Activated T-cell treated with anti-CD3 and anti-CD28 coated beads, Interleukin-2, amount 50 U/mL, for 48 hours (primary cell): ENCODE data around the gene PDGFRA.
"Not testable (repeated sequence)": the region's sequence is repeated elsewhere in the genome, so short reads cannot be mapped to it uniquely, and the experiment has no call there.

Experiments
- DNase-seq, 2 experiments: peaks; one replicate each; pipeline ENCODE4 v3.0.0-alpha.2; 2020

PDGFRA gene

DNA sequence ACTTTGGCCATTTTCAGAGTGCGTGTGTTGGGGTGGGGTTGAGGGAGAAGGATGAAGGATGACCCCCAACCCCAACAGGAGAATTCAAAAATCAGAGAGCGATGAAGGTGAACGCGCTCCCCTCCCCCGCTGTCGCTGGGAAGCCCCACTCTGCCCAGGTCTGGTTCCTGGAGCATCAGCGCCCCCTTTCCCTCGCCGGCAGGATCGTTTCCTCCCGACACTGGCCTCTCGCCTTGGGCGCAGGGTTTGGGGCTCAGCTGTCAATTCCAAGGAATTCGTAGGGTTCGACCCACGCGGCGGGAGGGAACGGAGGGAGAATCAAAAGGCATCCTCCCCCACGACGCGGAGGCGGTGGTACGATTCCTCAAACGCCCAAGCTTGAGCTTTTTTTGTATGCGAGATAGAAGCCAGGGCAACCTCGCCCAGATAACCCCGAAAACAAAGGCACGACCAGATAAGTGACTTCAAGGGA, 1.0 kb upstream of the PDGFRA start:
- DNase-seq: peak; percentile 77 to 79

DNA sequence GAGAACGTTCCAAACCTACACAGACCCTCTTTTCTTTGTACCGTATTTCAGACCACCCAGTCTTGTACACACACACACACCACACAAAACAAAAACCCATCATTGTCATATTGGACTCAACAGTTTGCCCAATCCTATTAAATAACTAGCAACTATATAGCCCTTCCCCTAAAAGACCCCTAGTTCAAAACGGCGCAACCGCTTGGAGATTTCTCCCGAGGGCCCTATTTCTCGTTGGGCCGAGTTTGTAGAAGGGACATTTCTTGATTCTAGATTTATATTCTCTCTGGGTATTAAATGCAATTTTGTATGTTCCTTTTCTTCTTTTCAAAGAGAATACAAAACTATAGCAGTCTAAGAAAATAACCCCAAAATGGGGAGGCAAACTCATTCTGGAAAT, 547 bp upstream of the PDGFRA start:
- no peak for DNase-seq

DNA sequence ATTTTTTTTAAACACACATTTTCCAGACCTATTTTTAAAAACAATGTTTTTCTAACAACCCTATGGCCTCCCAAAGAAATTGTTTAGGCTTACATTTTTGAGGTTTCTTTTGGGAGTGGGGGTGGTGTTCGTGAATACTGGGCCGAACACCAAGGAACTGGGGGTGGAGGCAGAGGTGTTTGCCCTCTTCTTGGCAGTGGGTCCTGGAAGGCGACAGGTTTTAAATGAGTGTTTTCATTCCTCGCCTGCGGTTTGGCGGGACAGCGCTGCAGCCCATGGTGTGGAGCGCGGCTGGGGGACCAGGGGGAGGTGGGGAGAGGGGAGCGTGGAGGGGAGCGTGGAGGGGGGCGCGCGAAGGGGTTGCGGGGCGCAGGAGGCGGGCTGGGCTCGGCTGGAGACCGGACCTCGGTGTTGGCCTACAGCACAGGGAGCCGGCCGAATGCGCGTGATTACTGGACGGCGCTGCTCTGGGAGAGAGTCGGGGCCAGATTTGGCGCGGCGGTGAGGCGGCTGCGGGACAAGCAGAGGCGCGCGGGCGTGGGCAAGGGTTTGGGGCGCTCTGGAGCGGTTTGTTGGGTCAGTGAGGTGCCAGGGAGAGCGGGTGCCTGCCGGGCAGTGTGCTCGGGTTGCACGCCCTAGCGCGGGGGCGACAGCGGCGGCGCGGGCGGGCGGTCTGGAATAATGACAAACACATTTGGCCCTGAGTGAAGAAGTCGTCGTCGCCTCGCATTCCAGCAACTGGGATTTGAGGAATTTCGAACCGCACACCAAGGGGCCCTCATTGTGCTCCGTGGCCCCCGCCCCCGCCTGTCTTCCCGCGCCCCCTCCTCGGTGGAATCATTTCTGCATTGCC, 764 bp downstream of the PDGFRA start:
- peak in 1 of 2 experiments; percentile 24 for DNase-seq

DNA sequence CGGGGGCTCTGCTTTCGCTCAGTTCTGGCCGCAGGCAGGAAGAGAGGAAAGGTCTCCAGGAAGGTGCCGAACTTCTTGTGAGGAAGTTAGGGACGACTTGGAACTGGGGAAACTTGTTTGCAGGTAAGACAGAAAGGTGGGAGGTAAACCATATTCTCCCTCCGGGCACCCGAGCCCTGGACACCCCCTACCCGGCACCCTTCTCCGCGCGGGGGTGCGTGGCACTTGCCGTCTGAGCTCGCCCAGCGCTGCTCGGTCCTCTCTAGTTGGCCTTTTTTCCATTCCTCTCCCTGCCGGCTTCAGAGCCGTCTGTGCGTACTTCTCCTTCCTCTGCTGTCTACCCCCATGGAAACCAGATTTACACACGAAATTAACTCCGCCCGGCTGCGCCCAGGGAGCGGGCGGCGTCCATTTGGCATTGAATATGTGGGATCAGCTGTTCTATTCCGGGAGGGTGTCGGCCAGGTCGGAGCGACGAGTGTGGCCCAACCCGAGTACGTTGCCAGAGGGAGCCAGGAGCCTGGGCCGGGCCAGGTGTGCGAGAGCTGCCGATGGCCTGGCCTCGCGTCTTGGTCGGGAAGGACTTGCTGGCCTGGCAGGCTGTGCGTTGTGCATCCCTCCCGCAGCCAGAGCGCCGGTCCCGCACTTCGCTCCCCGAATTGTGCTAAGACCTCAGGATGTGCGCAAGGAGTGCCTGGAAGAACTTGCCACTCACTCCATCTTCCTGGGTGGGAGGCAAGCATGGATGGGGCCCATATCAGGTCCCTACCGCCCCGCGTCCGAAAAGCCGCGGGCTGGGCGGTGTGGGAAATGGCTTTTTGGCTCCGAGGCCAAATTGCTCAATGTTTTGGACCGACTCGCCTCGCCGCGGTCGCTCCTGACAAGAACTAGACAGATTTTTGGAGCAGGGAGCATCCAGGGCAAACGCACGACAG, 1.7 kb downstream of the PDGFRA start:
- peak; percentile 39 to 40 for DNase-seq

DNA sequence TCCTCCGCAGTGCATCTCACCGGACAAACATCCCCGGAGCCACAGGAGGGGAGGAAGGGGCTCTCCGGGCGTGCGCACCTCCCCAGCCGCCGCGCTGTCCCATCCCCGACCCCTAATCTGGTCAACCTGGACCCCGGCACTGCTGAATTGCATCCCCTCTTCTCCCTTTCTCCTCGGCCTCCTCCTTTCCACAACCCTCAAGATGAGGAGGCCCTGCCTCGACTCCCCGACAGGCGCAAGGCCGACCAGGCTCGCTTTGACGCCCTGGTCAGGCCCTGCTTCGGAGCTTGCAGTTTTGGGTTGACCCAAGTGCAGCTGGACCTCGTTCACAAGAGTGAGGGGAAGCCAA, 2.3 kb downstream of the PDGFRA start:
- peak in 1 of 2 experiments; percentile 29 for DNase-seq

DNA sequence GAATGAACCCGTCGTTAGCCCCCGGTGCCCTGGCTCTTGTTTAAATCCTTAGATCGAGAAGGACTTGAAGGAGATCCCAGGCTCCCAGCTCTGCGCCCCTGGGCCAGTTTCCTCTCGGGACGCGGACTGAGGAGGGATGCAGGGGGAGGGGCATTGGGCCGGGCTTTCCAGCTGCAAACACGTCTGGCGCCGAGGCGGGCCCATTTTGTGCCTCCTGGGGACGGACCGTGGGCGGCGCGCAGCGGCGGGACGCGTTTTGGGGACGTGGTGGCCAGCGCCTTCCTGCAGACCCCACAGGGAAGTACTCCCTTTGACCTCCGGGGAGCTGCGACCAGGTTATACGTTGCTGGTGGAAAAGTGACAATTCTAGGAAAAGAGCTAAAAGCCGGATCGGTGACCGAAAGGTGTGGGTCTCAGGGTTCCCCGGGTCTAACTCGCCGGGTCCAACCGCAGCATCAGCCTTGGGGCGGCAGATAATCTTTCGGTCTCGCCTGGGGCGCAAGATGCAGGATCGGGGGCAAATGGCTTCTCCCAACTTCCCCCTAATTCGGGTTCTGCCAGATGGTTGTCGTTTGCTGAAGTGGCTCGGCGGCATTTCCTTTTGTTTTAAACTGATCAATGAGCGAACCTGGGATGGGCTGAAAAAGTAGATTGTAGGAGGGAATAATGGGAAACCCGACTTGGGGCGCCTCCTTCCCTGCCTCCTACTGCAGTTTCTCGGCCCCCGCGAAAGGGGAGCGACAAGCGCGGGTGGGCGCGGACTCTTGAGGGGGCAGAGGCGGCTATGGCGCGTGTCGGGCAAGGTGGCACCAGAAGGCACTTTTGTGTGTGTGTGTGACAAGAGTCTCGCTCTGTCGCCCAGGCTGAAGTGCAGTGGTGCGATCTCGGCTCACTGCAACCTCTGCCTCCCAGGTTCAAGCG, 2.9 kb downstream of the PDGFRA start:
- DNase-seq: peak; percentile 34 to 38

DNA sequence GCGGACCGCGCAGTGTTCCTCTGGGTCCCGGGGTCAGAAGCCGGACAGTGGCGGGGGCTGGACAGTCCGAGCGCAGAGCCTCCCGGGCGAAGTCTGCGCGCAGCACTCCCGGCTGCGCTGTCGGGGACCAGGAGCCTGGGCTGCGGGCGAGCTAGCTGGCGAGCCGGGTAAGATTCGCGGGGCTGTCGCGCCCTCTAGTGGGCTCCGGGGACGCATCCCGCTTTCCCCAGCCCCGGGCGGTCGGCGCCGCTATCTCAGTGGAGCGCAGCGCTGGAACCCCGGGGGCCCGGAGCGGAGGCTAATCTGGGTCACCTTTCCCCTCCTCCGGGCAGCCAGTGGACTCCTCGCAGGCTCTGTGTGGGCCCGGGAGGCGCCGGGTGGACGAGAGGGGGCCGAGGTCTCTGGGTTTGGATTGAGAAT, 4.2 kb downstream of the PDGFRA start:
- peak; percentile 84 to 89 for DNase-seq

DNA sequence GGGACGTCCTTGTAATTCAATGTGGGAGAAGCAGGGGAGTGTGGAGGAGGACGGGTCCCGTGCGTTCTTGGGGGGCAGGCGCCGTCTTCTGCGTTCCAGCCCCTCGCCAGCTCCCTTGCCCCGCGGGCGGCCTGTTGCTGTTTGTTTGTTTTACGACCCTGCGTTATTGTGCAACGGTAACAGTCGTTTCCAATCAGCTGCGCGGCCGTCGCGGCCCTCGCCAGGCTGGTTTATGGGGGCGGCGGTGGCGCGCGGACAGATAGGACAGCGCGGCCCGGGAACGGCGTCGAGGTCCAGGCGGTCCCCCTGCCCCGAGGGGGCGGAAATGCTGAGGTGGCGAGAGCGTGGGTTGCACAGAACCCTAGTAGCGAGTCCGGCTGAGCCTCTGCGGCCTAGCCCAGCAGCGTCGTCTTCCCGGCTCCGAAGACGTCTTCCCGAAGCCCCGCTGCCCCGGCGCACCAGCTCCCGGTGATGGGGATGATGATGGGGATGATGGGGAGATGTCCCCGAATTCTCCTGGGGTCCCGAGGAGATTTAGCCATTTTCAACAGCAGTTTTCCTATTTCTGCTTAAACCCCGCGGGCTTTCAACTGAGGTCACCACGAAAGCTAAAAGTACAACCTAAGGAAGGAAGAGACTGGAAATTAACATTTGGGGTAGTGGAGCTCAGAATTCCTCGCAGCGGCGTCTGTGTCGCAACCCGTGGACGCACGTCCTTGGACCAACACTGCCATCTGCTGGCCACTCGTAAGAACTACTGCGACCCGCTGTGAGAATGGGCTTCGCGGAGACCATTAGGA, 4.8 kb downstream of the PDGFRA start:
- peak; percentile 72 to 75 for DNase-seq

DNA sequence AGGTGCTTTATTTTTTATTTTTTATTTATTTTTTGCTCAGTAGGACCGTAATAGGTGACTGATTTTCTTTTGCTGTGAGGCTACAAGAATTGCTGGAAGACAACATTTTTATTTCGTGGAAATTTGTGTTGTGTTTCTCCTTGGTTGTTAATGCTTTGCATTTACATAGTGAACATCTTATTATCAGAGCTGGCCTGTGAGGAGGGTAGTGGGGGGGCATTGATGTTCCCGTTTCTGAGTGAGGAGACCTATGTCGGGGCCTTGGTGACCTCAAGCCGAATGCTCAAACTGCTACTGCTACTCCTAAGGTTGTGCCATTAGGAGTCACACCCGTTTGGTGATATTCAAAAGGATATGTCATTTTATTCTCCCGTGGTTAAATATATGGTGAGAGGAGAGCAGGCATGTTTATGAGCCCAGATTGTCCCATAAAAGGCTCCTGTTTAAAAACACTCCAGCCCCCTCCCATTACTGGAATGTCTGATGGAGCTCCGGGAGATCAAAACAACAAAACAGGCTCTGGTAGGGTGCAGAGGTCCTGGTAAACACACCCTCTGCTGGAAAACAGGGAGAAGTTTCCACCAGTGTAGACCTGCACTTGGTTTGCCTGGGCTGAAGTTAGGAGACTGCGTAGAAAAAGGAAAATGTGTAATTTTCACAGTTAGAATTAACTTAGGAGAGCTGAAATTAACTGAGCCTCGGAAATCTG, 5.6 kb downstream of the PDGFRA start:
- DNase-seq: no peak

DNA sequence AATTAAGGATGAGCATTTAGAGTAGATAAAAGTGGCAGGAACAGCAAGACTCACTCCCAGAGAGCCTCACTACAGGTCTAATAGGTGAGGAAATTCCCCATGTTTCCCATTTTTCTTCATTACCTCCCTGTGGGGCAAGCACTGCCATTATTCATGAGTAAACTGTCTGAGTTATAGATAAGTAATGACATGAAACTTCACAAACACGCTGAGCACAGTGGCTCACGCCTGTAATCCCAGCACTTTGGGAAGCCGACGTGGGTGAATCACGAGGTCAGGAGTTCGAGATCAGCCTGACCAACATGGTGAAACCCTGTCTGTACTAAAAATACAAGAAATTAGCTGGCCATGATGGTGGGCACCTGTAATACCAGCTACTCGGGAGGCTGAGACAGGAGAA, 7.2 kb downstream of the PDGFRA start:
- not testable (repeated sequence) for DNase-seq

DNA sequence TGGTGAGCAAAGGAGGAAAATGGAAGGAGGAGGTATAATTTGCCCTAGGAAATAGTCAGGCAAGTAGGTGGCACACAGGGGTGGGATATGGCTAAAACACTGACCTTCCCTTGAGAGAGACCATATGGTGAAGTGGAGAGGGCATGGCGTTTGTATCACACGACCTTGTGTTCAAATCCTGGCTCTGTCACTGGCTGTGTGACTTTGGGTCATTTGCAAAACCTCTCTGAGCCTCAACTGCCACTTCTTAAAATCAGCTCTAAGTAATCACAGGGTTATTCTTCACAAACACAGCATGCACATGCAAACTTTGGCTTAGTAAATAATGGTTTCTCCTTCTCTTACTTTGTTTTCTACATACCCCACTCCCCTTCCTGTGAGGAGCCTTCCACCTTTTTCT, 8.7 kb downstream of the PDGFRA start:
- no peak for DNase-seq

DNA sequence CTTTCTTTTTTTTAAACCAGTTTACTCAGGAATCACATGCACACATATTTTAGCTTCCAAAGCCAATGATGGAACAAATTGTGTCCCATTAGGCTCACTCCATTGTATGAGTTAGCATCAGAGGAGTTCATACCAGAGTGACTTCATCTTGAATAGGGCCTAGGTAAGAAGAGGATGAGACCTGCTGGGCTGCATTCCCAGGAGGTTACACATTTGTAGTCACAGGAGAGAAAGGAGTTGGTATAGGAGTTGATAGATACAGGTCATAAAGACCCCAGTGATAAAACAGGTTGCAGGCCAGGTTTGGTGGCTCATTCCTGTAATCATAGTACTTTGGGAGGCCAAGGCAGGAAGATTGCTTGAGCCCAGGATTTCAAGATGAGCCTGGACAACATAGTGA, 9.3 kb downstream of the PDGFRA start:
- no peak for DNase-seq

DNA sequence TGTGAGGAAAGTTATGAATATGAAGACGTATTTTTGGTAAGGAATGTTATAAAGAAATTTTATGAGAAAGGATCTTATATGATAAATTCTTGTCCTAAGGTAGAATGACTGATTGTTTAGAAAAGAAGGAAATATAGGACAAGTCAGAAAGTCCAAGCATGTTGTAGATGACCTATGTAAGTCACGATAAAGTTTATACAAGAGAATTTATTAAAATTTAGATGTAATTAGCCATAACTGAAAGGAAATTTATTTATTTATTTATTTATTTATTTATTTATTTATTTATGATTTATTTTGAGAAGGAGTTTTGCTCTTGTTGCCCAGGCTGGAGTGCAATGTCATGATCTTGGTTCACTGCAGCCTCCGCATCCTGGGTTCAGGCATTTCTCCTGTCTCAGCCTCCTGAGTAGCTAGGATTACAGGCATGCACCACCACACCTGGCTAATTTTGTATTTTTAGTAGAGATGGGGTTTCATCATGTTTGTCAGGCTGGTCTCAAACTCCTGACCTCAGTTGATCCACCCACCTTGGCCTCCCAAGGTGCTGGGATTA, 12.3 kb downstream of the PDGFRA start:
- DNase-seq: not testable (repeated sequence)

DNA sequence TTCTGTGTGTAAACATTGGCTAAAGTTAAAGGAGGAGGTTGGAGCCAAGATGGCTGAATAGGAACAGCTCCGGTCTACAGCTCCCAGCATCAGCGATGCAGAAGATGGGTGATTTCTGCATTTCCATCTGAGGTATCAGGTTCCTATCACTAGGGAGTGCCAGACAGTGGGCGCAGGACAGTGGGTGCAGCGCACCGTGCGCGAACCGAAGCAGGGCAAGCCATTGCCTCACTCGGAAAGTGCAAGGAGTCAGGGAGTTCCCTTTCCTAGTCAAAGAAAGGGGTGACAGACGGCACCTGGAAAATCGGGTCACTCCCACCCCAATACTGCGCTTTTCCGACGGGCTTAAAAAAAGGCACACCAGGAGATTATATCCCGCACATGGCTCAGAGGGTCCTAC, 14.4 kb downstream of the PDGFRA start:
- DNase-seq: not testable (repeated sequence)

DNA sequence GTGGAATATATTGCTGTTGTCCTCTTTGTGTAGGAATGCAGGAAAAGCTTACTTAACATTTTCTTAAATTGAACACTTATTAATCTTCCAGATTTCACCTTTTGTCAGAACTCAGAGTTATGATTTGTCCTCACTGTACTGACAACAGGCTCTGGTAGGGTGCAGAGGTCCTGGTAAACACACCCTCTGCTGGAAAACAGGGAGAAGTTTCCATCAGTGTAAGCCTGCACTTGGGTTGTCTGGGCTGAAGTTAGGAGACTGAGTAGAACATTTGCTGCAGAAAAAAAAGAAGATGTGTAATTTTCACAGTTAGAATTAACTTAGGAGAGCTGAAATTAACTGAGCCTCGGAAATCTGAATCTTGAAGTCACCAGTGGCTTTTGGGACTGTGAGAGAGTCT, 23.2 kb downstream of the PDGFRA start:
- not testable (repeated sequence) for DNase-seq

DNA sequence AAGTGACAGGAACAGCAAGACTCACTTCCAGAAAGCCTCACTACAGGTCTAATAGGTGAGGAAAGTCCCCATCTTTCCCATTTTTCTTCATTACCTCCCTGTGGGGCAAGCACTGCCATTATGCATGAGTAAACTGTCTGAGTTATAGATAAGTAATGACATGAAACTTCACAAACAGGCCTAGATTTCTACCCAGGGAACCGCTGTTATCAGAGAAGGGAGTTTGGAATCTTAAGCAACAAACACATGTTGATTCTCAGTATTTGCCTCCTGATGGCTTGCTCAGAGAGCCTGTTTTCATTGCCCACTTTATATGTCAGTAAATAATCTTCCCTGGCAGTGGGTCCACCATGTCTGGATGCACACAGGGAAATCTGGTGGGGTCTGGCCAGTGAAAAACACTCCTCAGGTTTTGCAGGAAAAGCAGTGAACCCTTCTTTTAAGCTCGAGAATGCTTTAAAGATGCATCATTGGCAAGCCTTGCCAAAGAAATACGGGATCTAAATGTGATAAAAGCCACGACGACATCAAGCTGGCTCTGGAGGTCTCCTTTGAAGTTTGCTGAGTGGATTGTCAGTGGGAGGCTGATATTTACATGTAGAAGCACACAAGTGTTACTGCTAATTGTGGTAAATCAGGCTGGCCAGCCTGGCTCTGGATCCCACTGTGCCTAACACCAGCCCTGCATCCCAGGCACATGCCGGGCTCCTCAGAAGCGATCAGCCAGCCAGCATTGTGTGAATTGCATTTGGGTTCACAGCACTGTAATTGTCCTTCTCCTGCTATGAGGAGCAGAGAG, 25.2 kb downstream of the PDGFRA start:
- no peak for DNase-seq

DNA sequence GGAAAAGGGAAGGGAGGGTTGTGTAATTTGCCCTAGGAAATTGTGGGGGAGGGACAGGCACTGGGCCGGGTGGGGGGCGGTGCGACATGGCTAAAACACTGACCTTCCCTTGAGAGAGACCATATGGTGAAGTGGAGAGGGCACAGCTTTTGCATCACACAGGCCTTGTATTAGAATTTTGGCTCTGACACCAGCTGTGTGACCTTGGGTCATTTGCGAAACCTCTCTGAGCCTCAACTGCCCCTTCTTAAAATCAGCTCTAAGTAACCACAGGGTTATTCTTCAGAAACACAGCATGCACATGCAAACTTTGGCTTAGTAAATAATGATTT, 25.8 kb downstream of the PDGFRA start:
- no peak for DNase-seq

DNA sequence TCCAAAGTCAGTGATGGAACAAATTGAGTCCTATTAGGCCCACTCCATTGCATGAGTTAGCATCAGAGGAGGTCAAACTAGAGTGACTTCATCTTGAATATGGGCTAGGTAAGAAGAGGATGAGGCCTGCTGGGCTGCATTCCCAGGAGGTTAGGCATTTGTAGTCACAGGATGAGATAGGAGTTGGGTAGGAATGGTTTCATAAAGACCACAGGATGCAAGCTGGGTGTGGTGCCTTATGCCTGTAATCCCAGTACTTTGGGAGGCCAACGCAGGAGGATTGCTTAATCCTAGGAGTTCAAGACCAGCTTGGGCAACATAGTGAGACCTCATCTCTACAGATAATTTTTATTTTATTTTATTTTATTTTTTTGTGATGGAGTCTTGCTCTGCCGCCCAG, 26.8 kb downstream of the PDGFRA start:
- no peak for DNase-seq

DNA sequence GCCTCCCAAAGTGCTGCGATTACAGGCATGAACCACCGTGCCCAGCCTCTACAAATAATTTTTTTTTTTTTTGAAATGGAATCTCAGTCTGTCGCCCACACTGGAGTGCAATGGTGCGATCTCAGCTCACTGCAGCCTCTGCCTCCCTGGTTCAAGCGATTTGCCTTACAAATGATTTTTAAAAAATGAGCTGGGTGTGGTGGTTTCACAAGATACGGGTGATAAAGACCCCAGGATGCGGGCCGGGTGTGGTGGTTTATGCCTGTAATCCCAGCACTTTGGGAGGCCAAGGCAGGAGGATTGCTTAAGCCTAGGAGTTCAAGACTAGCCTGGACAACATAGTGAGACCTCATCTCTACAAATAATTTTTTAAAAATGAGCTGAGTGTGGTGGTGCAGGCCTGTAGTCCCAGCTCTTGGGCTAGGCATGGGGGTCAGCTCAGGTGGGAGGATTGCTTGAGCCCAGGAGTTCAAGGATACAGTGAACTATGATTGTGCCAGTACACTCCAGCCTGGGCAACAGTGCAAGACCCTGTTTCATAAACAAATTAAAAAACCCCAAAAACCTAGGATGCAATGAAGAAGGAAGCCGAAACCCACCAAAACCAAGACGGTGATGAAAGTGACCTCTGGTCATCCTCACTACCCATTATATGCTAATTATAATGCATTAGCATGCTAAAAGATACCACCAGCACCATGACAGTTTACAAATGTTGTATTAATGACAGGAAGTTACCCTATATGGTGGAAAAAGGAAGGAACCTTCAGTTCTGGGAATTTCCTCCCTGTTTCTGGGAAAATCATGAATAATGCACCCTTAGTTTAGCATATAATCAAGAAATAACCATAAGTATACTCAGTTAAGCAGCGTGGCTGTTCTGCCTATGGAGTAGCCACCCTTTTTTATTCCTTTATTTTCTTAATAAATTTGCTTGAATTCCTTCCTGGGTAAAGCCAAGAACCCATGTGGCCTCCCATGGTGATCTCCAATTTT, 27.7 kb downstream of the PDGFRA start:
- no peak for DNase-seq
